ENCODE results near the gene FAM240A. TPM values are rescaled to one million over a fixed set of nuclear protein-coding genes. Genes with fewer than 3 reads are reported as not detected.

The FAM240A gene
- total and polyA plus RNA-seq, 2 donors (not counting 1 experiment from before 2014, with no cell fraction given) = not detected

- Histone ChIP-seq H3K27ac (ENCODE audit: low read length in 2 of 2) (no peak overlapping the region), H3K27me3 (replicated peaks in 1 of 4; ENCODE audit: control extremely low read depth in 1 of 4, control insufficient read depth in 3 of 4, insufficient read depth in 4 of 4, low read length in 3 of 4) (peaks cover 0 to 3% (median 0%) of the 10 kb centered on the region in 4 experiments), H3K4me1 (ENCODE audit: control insufficient read depth in 2 of 2, insufficient read depth in 2 of 2, low read length in 2 of 2) (no peaks in the 10 kb centered on the region), H3K9ac (ENCODE audit: low read length) (no peak overlapping the region), H3K36me3 (replicated peaks in 1 of 2; ENCODE audit: control extremely low read depth in 1 of 2, control insufficient read depth in 1 of 2, extremely low read depth in 1 of 2, insufficient read depth in 2 of 2, low read length in 1 of 2) (no peaks in the 10 kb centered on the region), H2AFZ (ENCODE audit: insufficient read depth, low read depth, low read length, poor library complexity, severe bottlenecking) (no peak overlapping the region), H3K4me2 (replicated peaks; ENCODE audit: low read depth, low read length, poor library complexity, severe bottlenecking) (no peak overlapping the region), H3K79me2 (ENCODE audit: control insufficient read depth, insufficient read depth, low read length) (no peaks in the 10 kb centered on the region), H4K20me1 (ENCODE audit: control insufficient read depth, insufficient read depth, low read length, poor library complexity, severe bottlenecking) (no peaks in the 10 kb centered on the region), H3K9me3 (ENCODE audit: control extremely low read depth in 1 of 3, control insufficient read depth in 2 of 3, insufficient read depth in 1 of 3, low read length in 2 of 3) (peaks cover 0 to 2% (median 0%) of the 10 kb centered on the region in 3 donors), H3K4me3 (ENCODE audit: control extremely low read depth in 1 of 5, extremely low read depth in 1 of 5, insufficient read depth in 1 of 5, low read depth in 2 of 5, low read length in 4 of 5) (no peak overlapping the region)
- POLR2A ChIA-PET = no interaction called here
- Mint-ChIP-seq H3K27me3 (peaks cover 8% of the 10 kb centered on the region), H3K4me1 (no peaks in the 10 kb centered on the region), H3K27ac (no peak overlapping the region), H3K4me3 (no peak overlapping the region), H3K9me3 (ENCODE audit: insufficient read depth) (no peaks in the 10 kb centered on the region)
- no peak for DNase-seq
- no peak for ATAC-seq (ENCODE audit: low read depth)
- intact Hi-C loops (cut with micrococcal nuclease) = no loop called here
- CTCF ChIA-PET = no interaction called here
- WGBS (ENCODE audit: insufficient coverage) = 87% methylated on average over 13 of the region's 17 CpGs
- no peak for TF ChIP-seq EZH2 (IDR thresholded peaks at IDR 0.05; ENCODE audit: borderline replicate concordance, insufficient read depth, low read depth, low read length, poor library complexity, severe bottlenecking)
- TF ChIP-seq CTCF (IDR thresholded peaks at IDR 0.05) = no peak
Observed at GRCh38 chr3:46670000-46670890, 57.9 kb downstream of the FAM240A start.

- Histone ChIP-seq H3K4me3 (ENCODE audit: control extremely low read depth in 1 of 5, extremely low read depth in 1 of 5, insufficient read depth in 1 of 5, low read depth in 2 of 5, low read length in 4 of 5) (no peak overlapping the region), H3K27ac (ENCODE audit: low read length in 2 of 2) (no peak overlapping the region), H3K79me2 (ENCODE audit: control insufficient read depth, insufficient read depth, low read length) (no peaks in the 10 kb centered on the region), H3K9me3 (ENCODE audit: control extremely low read depth in 1 of 3, control insufficient read depth in 2 of 3, insufficient read depth in 1 of 3, low read length in 2 of 3) (peaks cover 0 to 2% (median 0%) of the 10 kb centered on the region in 3 donors), H3K9ac (ENCODE audit: low read length) (no peak overlapping the region), H3K27me3 (replicated peaks in 1 of 4; ENCODE audit: control extremely low read depth in 1 of 4, control insufficient read depth in 3 of 4, insufficient read depth in 4 of 4, low read length in 3 of 4) (peaks cover 0 to 3% (median 0%) of the 10 kb centered on the region in 4 experiments), H3K4me1 (ENCODE audit: control insufficient read depth in 2 of 2, insufficient read depth in 2 of 2, low read length in 2 of 2) (no peaks in the 10 kb centered on the region), H2AFZ (ENCODE audit: insufficient read depth, low read depth, low read length, poor library complexity, severe bottlenecking) (no peak overlapping the region), H4K20me1 (ENCODE audit: control insufficient read depth, insufficient read depth, low read length, poor library complexity, severe bottlenecking) (no peaks in the 10 kb centered on the region), H3K4me2 (replicated peaks; ENCODE audit: low read depth, low read length, poor library complexity, severe bottlenecking) (no peak overlapping the region), H3K36me3 (replicated peaks in 1 of 2; ENCODE audit: control extremely low read depth in 1 of 2, control insufficient read depth in 1 of 2, extremely low read depth in 1 of 2, insufficient read depth in 2 of 2, low read length in 1 of 2) (no peaks in the 10 kb centered on the region)
- intact Hi-C loops (cut with micrococcal nuclease) = no loop called here
- H3K9me3 Mint-ChIP-seq (ENCODE audit: insufficient read depth) = no peaks in the 10 kb centered on the region
- H3K27ac Mint-ChIP-seq = no peak overlapping the region
- 91% methylated on average over 4 of the region's 4 CpGs for WGBS (ENCODE audit: insufficient coverage)
- H3K27me3 Mint-ChIP-seq = peaks cover 8% of the 10 kb centered on the region
- DNase-seq (no peak), ATAC-seq (ENCODE audit: low read depth) (no peak)
- no peak for TF ChIP-seq EZH2 (IDR thresholded peaks at IDR 0.05; ENCODE audit: borderline replicate concordance, insufficient read depth, low read depth, low read length, poor library complexity, severe bottlenecking)
- TF ChIP-seq CTCF (IDR thresholded peaks at IDR 0.05) = no peak
- H3K4me1 Mint-ChIP-seq = no peaks in the 10 kb centered on the region
- CTCF ChIA-PET = no interaction called here
- POLR2A ChIA-PET = no interaction called here
- H3K4me3 Mint-ChIP-seq = no peak overlapping the region
Observed at GRCh38 chr3:46670891-46671427, 58.6 kb downstream of the FAM240A start.

Measured in B cell (primary cell).